Loucy (cell line): ENCODE measurements around the gene HS3ST5.
"Not testable (repeated sequence)": the region's sequence is repeated elsewhere in the genome, so short reads cannot be mapped to it uniquely, and the experiment has no call there.

Experiments used
- H2AFZ ChIP-seq: fragments of 200-600 bp; sonication (generic); 2 replicates; pipeline ENCODE4 v1.6.0; 2016; ENCODE audit warnings: antibody characterized with exemption, mild to moderate bottlenecking, low read length, moderate library complexity
- H3F3A ChIP-seq: fragments of 200-600 bp; 2 replicates; pipeline ENCODE4 v1.6.0; 2016; ENCODE audit warnings: antibody characterized with exemption, low read depth, mild to moderate bottlenecking
- H3K27me3 ChIP-seq: fragments of 200-600 bp; sonication (generic); 2 replicates; pipeline ENCODE4 v1.6.1; 2014; ENCODE audit warnings: low read length, mild to moderate bottlenecking; ENCODE audit not compliant: insufficient read depth, poor library complexity, severe bottlenecking
- H3K36me3 ChIP-seq: fragments of 200-600 bp; sonication (generic); 2 replicates; pipeline ENCODE4 v1.6.1; 2016; ENCODE audit warnings: low read length; ENCODE audit not compliant: insufficient read depth
- H3K4me1 ChIP-seq: fragments of 200-600 bp; sonication (generic); 2 replicates; pipeline ENCODE4 v1.5.1; 2014; ENCODE audit warnings: low read length, mild to moderate bottlenecking; ENCODE audit not compliant: insufficient read depth, poor library complexity, severe bottlenecking
- H3K4me2 ChIP-seq: fragments of 200-600 bp; sonication (generic); 2 replicates; pipeline ENCODE4 v1.6.0; 2014; ENCODE audit warnings: antibody characterized with exemption, low read length, low read depth, mild to moderate bottlenecking; ENCODE audit not compliant: poor library complexity, severe bottlenecking
- H3K4me3 ChIP-seq: fragments of 200-600 bp; sonication (generic); 2 replicates; pipeline ENCODE4 v1.5.1; 2014; ENCODE audit warnings: low read length, mild to moderate bottlenecking, mixed read lengths; ENCODE audit not compliant: poor library complexity, severe bottlenecking
- H3K79me2 ChIP-seq: fragments of 200-600 bp; sonication (generic); 2 replicates; pipeline ENCODE4 v1.6.1; 2014; ENCODE audit warnings: low read length; ENCODE audit not compliant: insufficient read depth
- H3K9ac ChIP-seq: fragments of 200-600 bp; sonication (generic); 2 replicates; pipeline ENCODE4 v1.6.0; 2014; ENCODE audit warnings: mild to moderate bottlenecking, low read depth, low read length, moderate library complexity; ENCODE audit not compliant: poor library complexity, severe bottlenecking
- H3K9me2 ChIP-seq: fragments of 200-600 bp; sonication (generic); replicated peaks from 2 replicates; pipeline ENCODE4 v1.6.1; 2016; ENCODE audit warnings: low read depth, low read length, mixed read lengths
- H3K9me3 ChIP-seq: fragments of 200-600 bp; sonication (generic); 2 replicates; pipeline ENCODE4 v1.6.1; 2014; ENCODE audit warnings: mild to moderate bottlenecking, antibody characterized with exemption, low read length, low read depth; ENCODE audit not compliant: insufficient read depth
- H4K20me1 ChIP-seq: fragments of 200-600 bp; sonication (generic); 2 replicates; pipeline ENCODE4 v1.6.0; 2014; ENCODE audit warnings: antibody characterized with exemption, low read length, mild to moderate bottlenecking; ENCODE audit not compliant: insufficient read depth, poor library complexity, severe bottlenecking
- EZH2phosphoT487 ChIP-seq: fragments of 200-600 bp; IDR thresholded peaks from 2 replicates; pipeline ENCODE4 v1.6.1; 2018; ENCODE audit warnings: antibody characterized with exemption, mild to moderate bottlenecking, moderate library complexity, borderline replicate concordance
- TF ChIP-seq, protein P1 (sequence below): fragments of 200-600 bp; sonication (generic); conservative IDR thresholded peaks from 2 replicates; pipeline ENCODE4 v1.5.1; 2014; ENCODE audit warnings: mild to moderate bottlenecking, antibody characterized with exemption, low read length

HS3ST5 gene

GRCh38 chr6:114083251-114083650 is 259.6 kb downstream of the HS3ST5 start:
- Histone ChIP-seq H3K79me2 (no peaks in the 10 kb centered on the region), H3K4me2 (no peak overlapping the region), H4K20me1 (no peaks in the 10 kb centered on the region), H3K4me1 (no peaks in the 10 kb centered on the region), H3K9me2 (no peaks in the 10 kb centered on the region), H3K36me3 (no peaks in the 10 kb centered on the region), H3K27me3 (no peaks in the 10 kb centered on the region), H2AFZ (no peak overlapping the region), H3F3A (no peaks in the 10 kb centered on the region), H3K9me3 (no peaks in the 10 kb centered on the region), H3K9ac (no peak overlapping the region), H3K4me3 (no peak overlapping the region)
- TF ChIP-seq, protein P1, sequence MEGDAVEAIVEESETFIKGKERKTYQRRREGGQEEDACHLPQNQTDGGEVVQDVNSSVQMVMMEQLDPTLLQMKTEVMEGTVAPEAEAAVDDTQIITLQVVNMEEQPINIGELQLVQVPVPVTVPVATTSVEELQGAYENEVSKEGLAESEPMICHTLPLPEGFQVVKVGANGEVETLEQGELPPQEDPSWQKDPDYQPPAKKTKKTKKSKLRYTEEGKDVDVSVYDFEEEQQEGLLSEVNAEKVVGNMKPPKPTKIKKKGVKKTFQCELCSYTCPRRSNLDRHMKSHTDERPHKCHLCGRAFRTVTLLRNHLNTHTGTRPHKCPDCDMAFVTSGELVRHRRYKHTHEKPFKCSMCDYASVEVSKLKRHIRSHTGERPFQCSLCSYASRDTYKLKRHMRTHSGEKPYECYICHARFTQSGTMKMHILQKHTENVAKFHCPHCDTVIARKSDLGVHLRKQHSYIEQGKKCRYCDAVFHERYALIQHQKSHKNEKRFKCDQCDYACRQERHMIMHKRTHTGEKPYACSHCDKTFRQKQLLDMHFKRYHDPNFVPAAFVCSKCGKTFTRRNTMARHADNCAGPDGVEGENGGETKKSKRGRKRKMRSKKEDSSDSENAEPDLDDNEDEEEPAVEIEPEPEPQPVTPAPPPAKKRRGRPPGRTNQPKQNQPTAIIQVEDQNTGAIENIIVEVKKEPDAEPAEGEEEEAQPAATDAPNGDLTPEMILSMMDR: no peak
- TF ChIP-seq EZH2phosphoT487: no peak

- H3K36me3 ChIP-seq: no peaks in the 10 kb centered on the region
- H4K20me1 ChIP-seq: no peaks in the 10 kb centered on the region
- H3K4me1 ChIP-seq: no peaks in the 10 kb centered on the region
- no peak overlapping the region for H2AFZ ChIP-seq
- H3K27me3 ChIP-seq: no peaks in the 10 kb centered on the region
- TF ChIP-seq, protein P1: no peak
- TF ChIP-seq EZH2phosphoT487: no peak
- no peaks in the 10 kb centered on the region for H3K79me2 ChIP-seq
- H3K4me2 ChIP-seq: no peak overlapping the region
- H3K9me2 ChIP-seq: no peaks in the 10 kb centered on the region
- H3F3A ChIP-seq: no peaks in the 10 kb centered on the region
- no peak overlapping the region for H3K4me3 ChIP-seq
- no peak overlapping the region for H3K9ac ChIP-seq
- no peaks in the 10 kb centered on the region for H3K9me3 ChIP-seq
Observed at GRCh38 chr6:114081730-114082129, 261.1 kb downstream of the HS3ST5 start.

- H3F3A ChIP-seq: no peaks in the 10 kb centered on the region
- H3K4me3 ChIP-seq: no peak overlapping the region
- no peaks in the 10 kb centered on the region for H3K4me1 ChIP-seq
- no peaks in the 10 kb centered on the region for H3K36me3 ChIP-seq
- H3K4me2 ChIP-seq: no peak overlapping the region
- H2AFZ ChIP-seq: no peak overlapping the region
- H3K9me3 ChIP-seq: no peaks in the 10 kb centered on the region
- H3K79me2 ChIP-seq: no peaks in the 10 kb centered on the region
- TF ChIP-seq, protein P1: no peak
- TF ChIP-seq EZH2phosphoT487: no peak
- no peaks in the 10 kb centered on the region for H3K27me3 ChIP-seq
- no peak overlapping the region for H3K9ac ChIP-seq
- no peaks in the 10 kb centered on the region for H4K20me1 ChIP-seq
- no peaks in the 10 kb centered on the region for H3K9me2 ChIP-seq
Observed at GRCh38 chr6:114080891-114081510, 261.8 kb downstream of the HS3ST5 start.

DNA sequence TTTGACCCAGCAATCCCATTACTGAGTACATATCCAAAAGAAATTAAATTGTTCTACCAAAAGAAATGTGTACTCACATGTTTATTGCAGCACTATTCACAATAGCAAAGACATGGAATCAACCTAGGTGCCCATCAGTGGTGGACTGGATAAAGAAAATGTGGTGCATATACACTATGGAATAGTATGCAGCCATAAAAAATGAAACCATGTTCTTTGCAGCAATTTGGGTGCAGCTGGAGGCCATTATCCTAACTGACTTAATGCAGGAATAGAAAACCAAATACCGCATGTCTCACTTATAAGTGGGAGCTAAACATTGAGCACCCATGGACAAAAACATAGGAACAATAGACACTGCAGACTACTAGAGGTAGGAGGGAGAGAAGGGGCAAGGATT is 262.4 kb downstream of the HS3ST5 start:
- not testable (repeated sequence) for H3K9ac ChIP-seq, H3K4me3 ChIP-seq, H3K9me2 ChIP-seq, H3K4me1 ChIP-seq, H3K36me3 ChIP-seq, H2AFZ ChIP-seq, H3K9me3 ChIP-seq, H3K4me2 ChIP-seq, H3F3A ChIP-seq, H4K20me1 ChIP-seq, H3K79me2 ChIP-seq, H3K27me3 ChIP-seq
